Kidney epithelial cell (primary cell): ENCODE results near the gene GGTLC3. TPM values are rescaled to one million over a fixed set of nuclear protein-coding genes. Genes with fewer than 3 reads are reported as not detected.
"Not testable (repeated sequence)": the region's sequence is repeated elsewhere in the genome, so short reads cannot be mapped to it uniquely, and the experiment has no call there.

Experiments
- DNase-seq: peaks from one replicate; pipeline ENCODE4 v3.0.0-alpha.2; 2010; ENCODE audit warnings: low read depth
- H3K27me3 ChIP-seq: 2 replicates; pipeline ENCODE4 v1.6.0; 2011; ENCODE audit warnings: low read length; ENCODE audit not compliant: control insufficient read depth, insufficient read depth
- H3K36me3 ChIP-seq: 2 replicates; pipeline ENCODE4 v1.5.1; 2011; ENCODE audit warnings: low read length; ENCODE audit not compliant: control insufficient read depth, insufficient read depth
- H3K4me3 ChIP-seq: 2 replicates; pipeline ENCODE4 v1.5.1; 2011; ENCODE audit warnings: low read depth, mild to moderate bottlenecking, control low read depth, low read length
- total RNA-seq: library from RNA; depleted of rRNA; stranded (reverse); fragments of >200 nt; gene quantifications from 2 replicates; pipeline ENCODE4 v1.2.3, GENCODE V29; 2015

The GGTLC3 gene
- total RNA-seq: not detected in 2 replicates

GRCh38 chr22:18518061-18518460 lies at the start of gene GGTLC3:
TSS of gene GGTLC3 (minus strand) at chr22:18518161. CDS start at chr22:18517897, 264 bp downstream.
- H3K4me3 ChIP-seq, H3K27me3 ChIP-seq, DNase-seq, H3K36me3 ChIP-seq: not testable (repeated sequence)

GRCh38 chr22:18560099-18560974 lies 42.4 kb upstream of the GGTLC3 start:
- not testable (repeated sequence) for H3K36me3 ChIP-seq, DNase-seq, H3K27me3 ChIP-seq, H3K4me3 ChIP-seq

GRCh38 chr22:18558939-18559338 lies 41.0 kb upstream of the GGTLC3 start:
- DNase-seq, H3K4me3 ChIP-seq, H3K36me3 ChIP-seq, H3K27me3 ChIP-seq: not testable (repeated sequence)

- not testable (repeated sequence) for DNase-seq, H3K4me3 ChIP-seq, H3K27me3 ChIP-seq, H3K36me3 ChIP-seq
These were observed 40.6 kb upstream of the GGTLC3 start for GRCh38 chr22:18558516-18558915.

GRCh38 chr22:18554280-18555256 lies 36.6 kb upstream of the GGTLC3 start:
- DNase-seq, H3K4me3 ChIP-seq, H3K27me3 ChIP-seq, H3K36me3 ChIP-seq: not testable (repeated sequence)

- not testable (repeated sequence) for H3K36me3 ChIP-seq, DNase-seq, H3K4me3 ChIP-seq, H3K27me3 ChIP-seq
These were observed 35.1 kb upstream of the GGTLC3 start for GRCh38 chr22:18552839-18553597.

GRCh38 chr22:18551046-18551445 lies 33.1 kb upstream of the GGTLC3 start:
- not testable (repeated sequence) for H3K27me3 ChIP-seq, DNase-seq, H3K4me3 ChIP-seq, H3K36me3 ChIP-seq

- H3K4me3 ChIP-seq, DNase-seq, H3K27me3 ChIP-seq, H3K36me3 ChIP-seq: not testable (repeated sequence)
These were observed 31.7 kb upstream of the GGTLC3 start for GRCh38 chr22:18549458-18550179.

GRCh38 chr22:18544615-18545014 lies 26.7 kb upstream of the GGTLC3 start:
- not testable (repeated sequence) for H3K36me3 ChIP-seq, H3K27me3 ChIP-seq, DNase-seq, H3K4me3 ChIP-seq

GRCh38 chr22:18543400-18543799 lies 25.4 kb upstream of the GGTLC3 start:
- not testable (repeated sequence) for DNase-seq, H3K4me3 ChIP-seq, H3K36me3 ChIP-seq, H3K27me3 ChIP-seq

- not testable (repeated sequence) for H3K4me3 ChIP-seq, H3K27me3 ChIP-seq, H3K36me3 ChIP-seq, DNase-seq
These were observed 22.0 kb upstream of the GGTLC3 start for GRCh38 chr22:18539994-18540393.

GRCh38 chr22:18534315-18534714 lies 16.4 kb upstream of the GGTLC3 start:
- H3K27me3 ChIP-seq, H3K4me3 ChIP-seq, DNase-seq, H3K36me3 ChIP-seq: not testable (repeated sequence)

GRCh38 chr22:18533633-18534032 lies 15.7 kb upstream of the GGTLC3 start:
- H3K4me3 ChIP-seq, DNase-seq: not testable (repeated sequence)

More at GRCh38 chr22:18533633-18534032, 15.7 kb upstream of the GGTLC3 start:
- not testable (repeated sequence) for H3K36me3 ChIP-seq, H3K27me3 ChIP-seq
